Ureter (tissue), 1 donor: Measurements from ENCODE around the gene PRIMPOL. TPM values are rescaled to one million over a fixed set of nuclear protein-coding genes. Genes with fewer than 3 reads are reported as not detected.
"Not testable (repeated sequence)": the region's sequence is repeated elsewhere in the genome, so short reads cannot be mapped to it uniquely, and the experiment has no call there.

Source experiments
- DNase-seq: peaks from one replicate; pipeline ENCODE4 v3.0.0-alpha.2; 2020; ENCODE audit warnings: low spot score
- total RNA-seq: library from RNA; stranded (reverse); gene quantifications from one replicate; pipeline ENCODE4 v1.2.4, GENCODE V29; 2023
- donor health status: DM: yes; HTN: yes; CAD: no.

Gene PRIMPOL
- total RNA-seq, 1 donor from 2014 or later, result 20.3 TPM

- DNase-seq, result no peak
Observed at GRCh38 chr4:184712322-184712721, 62.8 kb downstream of the PRIMPOL start.

DNA sequence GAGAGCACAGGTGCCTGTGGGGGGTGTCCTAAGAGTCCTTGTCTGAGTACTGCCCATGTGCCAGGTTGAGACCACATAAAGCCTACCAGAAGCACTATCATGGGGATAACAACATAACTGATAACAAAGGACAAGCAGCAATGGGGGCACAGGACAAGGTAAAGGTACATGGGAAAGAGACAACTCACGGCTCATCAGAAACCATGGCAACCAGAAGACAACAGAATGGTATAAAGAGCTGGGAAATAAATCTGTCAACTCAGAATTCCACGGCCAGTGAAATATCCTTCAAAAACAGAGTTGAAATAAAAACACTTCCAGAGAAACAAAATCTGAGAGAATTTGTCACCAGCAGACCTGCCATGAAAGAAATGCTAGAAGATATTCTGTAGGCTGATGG is 64.3 kb downstream of the PRIMPOL start:
- no peak for DNase-seq

DNA sequence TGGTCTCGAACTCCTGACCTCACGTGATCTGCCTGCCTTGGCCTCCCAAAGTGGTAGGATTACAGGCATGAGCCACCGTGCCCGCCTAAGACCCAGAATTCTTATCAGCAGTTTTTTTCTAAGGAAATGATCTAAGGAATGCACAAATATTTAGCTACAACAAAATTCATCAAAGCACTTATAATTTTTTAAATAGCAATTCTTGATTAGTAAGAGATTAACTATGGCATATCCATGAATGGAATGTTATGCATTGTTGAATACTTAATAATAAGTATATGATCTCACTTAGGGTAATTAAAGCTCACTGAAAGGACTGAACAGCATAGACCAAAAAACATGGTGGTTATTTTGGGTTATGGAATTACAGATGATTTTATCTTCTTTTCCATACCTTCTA is 66.0 kb downstream of the PRIMPOL start:
- DNase-seq, result no peak

DNA sequence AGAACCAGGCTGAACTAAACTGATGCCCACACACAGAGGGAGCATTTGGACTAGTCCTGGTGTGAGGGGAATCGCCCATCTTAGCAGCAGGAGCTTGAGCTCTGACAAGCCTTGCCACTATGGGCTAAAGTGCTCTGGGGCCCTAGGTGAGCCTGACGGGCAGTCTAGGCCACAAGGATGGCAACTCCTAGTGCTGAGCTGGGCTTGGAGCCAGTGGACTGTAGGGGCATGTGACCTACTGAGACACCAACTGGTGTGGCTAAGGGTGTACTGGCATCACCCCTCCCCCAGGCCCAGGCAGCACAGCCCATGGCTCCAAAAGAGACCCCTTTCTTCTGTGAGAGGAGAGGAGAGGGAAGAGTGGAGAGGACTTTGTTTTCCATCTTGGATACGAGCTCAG is 69.9 kb downstream of the PRIMPOL start:
- DNase-seq, result no peak

DNA sequence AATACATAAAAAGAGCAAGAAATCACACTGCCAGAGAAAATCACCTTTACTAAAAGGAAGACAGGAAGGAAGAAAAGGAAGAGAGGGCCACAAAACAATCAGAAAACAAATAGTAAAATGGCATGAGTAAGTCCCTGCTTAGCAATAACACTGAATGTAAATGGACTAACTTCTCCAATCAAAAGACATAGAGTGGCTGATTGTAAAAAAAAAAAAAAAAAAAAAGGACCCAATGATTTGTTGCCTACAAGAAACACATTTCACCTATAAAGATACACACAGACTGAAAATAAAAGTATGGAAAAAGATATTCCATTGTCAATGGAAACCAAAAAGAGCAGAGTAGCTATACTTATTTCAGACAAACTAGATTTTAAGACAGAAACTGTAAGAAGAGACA is 71.7 kb downstream of the PRIMPOL start:
- no peak for DNase-seq

GRCh38 chr4:184722798-184723197 is 73.3 kb downstream of the PRIMPOL start:
- DNase-seq, result no peak

GRCh38 chr4:184727430-184727829 is 77.9 kb downstream of the PRIMPOL start:
- no peak for DNase-seq

- no peak for DNase-seq
Observed at GRCh38 chr4:184728858-184729257, 79.3 kb downstream of the PRIMPOL start.

DNA sequence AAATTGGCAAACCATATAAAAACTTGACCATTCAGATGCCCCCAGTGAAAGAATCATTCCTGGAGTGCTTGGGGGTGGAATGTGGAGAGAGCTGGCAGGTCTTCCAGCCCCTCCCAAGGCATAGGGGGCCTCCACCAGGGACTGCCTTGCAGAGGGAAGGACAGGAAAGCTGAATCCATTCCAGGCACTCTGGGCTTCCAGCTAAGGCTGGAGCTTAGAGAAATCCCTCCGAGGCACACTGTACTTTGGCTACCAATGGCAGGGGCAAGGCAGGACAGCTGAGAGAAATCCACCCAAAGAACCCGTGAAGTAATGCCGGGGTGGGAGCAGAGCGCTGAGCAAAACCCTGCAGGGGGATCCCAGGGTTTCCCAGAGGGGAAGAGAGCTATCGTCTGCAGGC is 80.4 kb downstream of the PRIMPOL start:
- DNase-seq, result no peak

- no peak for DNase-seq
Observed at GRCh38 chr4:184731056-184731455, 81.5 kb downstream of the PRIMPOL start.

DNA sequence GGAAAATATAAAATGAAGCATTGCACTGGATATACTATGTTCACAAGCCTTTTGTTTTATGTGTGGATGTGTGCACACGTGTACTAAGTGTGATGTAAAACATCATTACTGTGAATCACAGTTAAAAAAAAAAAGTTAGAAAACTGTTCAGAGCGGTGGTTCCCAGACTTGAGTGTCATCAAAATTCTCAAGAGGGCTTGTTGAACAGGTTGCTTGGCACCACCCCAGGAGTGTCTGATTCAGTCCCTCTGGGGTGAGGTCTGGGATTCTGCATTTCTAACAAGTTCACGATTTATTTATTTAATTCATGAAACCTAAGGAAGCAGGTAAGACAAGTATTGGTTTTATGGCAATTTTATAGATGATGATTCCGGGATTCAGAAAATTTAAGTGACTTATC is 82.6 kb downstream of the PRIMPOL start:
- no peak for DNase-seq

- DNase-seq, result peak; percentile 96
Observed at GRCh38 chr4:184733654-184734524, 84.4 kb downstream of the PRIMPOL start, which contains the start of gene CENPU. CENPU (minus strand) TSS chr4:184734096; CDS start chr4:184734062, 34 bp downstream.

DNA sequence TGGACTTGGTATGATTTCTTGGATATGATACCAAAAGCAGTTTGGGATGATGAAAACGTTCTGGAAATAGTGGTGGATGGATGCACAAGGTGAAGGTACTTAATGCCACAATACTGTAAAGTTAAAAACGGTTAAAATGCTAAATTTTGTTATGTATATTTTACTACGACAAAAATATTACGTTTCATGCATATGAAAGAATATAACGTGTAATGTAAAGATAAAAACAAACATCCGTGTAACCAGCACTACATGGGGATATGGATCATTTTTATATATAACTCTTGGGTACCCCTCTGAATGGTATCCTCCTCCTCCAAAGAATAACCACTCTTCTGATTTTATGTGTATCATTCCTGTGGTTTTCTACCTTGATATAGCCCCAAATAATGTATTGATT is 85.2 kb downstream of the PRIMPOL start:
- DNase-seq, result no peak

DNA sequence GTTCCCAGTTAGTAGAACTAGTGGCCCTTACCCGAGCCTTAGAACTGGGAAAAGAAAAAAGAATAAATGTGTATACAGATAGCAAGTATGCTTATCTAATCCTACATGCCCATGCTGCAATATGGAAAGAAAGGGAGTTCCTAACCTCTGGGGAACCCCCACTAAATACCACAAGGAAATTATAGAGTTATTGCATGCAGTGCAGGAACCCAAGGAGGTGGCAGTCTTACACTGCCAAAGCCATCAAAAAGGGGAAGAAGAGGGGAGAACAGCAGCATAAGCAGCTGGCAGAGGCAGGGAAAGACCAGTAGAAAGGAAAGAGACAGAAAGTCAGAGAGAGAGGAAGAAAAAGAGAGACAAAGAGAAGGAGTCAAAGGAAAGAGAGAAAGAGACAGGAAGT is 90.0 kb downstream of the PRIMPOL start:
- DNase-seq, result not testable (repeated sequence)

DNA sequence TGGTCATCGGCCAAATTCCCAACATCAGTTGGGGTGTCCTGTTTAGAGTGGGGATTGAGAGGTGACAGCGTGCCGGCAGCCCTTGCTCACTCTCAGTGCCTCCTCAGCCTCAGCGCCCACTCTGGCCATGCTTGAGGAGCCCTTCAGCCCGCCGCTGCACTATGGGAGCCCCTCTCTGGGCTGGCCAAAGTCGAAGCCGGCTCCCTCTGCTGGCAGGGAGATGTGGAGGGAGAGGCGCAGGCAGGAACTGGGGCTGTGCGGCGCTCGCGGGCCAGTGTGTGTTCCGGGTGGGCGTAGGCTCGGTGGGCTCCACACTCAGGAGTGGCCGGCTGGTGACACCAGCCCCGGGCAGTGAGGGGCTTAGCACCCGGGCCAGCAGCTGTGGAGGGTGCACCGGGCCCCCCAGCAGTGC is 91.4 kb downstream of the PRIMPOL start:
- DNase-seq, result no peak

DNA sequence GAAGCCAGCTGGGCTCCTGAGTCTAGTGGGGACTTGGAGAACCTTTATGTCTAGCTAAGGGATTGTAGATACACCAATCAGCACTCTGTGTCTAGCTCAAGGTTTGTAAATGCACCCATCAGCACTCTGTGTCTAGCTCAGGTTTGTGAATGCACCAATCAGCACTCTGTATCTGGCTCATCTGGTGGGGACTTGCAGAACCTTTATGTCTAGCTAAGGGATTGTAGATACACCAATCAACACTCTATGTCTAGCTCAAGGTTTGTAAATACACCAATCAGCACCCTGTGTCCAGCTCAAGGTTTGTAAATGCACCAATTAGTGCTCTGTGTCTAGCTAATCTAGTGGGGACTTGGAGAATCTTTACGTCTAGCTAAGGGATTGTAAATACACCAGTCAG is 92.1 kb downstream of the PRIMPOL start:
- DNase-seq, result not testable (repeated sequence)

GRCh38 chr4:184743650-184744049 is 94.1 kb downstream of the PRIMPOL start:
- no peak for DNase-seq

DNA sequence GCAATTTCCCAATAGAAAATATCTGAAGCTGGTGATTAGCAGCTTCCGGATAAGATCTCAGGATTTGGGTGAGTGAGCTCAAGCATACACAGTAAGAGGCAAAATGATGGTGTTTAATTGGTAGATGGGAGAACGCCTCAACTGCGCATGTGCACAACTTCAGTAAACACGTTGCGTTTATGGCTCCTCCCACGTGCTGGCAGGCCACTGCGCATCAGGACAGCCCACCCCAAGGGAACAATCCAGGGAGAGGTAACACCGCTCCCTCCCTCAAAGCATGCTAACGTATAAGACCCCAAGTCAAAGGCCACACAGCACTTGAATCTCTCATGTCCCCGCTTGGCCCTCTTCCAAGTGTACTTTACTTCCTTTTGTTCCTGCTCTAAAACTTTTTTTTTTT is 94.7 kb downstream of the PRIMPOL start:
- peak; percentile 52 for DNase-seq

Other genes starting within 250 kb of the PRIMPOL start
- gene IRF2, start 175.2 kb upstream of the PRIMPOL start, total RNA-seq, result 74.9 TPM
- gene CASP3, start 291 bp upstream of the PRIMPOL start, total RNA-seq, result 17.4 TPM
- 3.1 TPM for gene CENPU, start 84.4 kb downstream of the PRIMPOL start, total RNA-seq
- 104 TPM for gene ACSL1, start 176.2 kb downstream of the PRIMPOL start, total RNA-seq